ENCODE results near the gene SLC38A4.

Gene SLC38A4

GRCh38 chr12:46839232-46839631 is 13.4 kb upstream of the SLC38A4 start:
- no peak for DNase-seq (ENCODE audit: low read depth)
- no peak overlapping the region for H3K4me3 ChIP-seq (ENCODE audit: control insufficient read depth, low read depth, low read length)
- no peak for TF ChIP-seq CTCF (conservative IDR thresholded peaks at IDR 0.05; ENCODE audit: control insufficient read depth, insufficient read depth, low read depth, low read length)

GRCh38 chr12:46835785-46836184 is 10.0 kb upstream of the SLC38A4 start:
- DNase-seq (ENCODE audit: low read depth): no peak
- TF ChIP-seq CTCF (conservative IDR thresholded peaks at IDR 0.05; ENCODE audit: control insufficient read depth, insufficient read depth, low read depth, low read length): no peak
- H3K4me3 ChIP-seq (ENCODE audit: control insufficient read depth, low read depth, low read length): no peak overlapping the region

GRCh38 chr12:46832130-46832704 is 6.4 kb upstream of the SLC38A4 start:
- TF ChIP-seq CTCF (conservative IDR thresholded peaks at IDR 0.05; ENCODE audit: control insufficient read depth, insufficient read depth, low read depth, low read length): no peak
- no peak overlapping the region for H3K4me3 ChIP-seq (ENCODE audit: control insufficient read depth, low read depth, low read length)
- DNase-seq (ENCODE audit: low read depth): no peak

- DNase-seq (ENCODE audit: low read depth): no peak
- H3K4me3 ChIP-seq (ENCODE audit: control insufficient read depth, low read depth, low read length): peak overlapping the region; percentile 40
- no peak for TF ChIP-seq CTCF (conservative IDR thresholded peaks at IDR 0.05; ENCODE audit: control insufficient read depth, insufficient read depth, low read depth, low read length)
Measured at GRCh38 chr12:46831335-46832129, 5.7 kb upstream of the SLC38A4 start.

- peak overlapping the region; percentile 40 for H3K4me3 ChIP-seq (ENCODE audit: control insufficient read depth, low read depth, low read length)
- no peak for TF ChIP-seq CTCF (conservative IDR thresholded peaks at IDR 0.05; ENCODE audit: control insufficient read depth, insufficient read depth, low read depth, low read length)
- DNase-seq (ENCODE audit: low read depth): peak; percentile 11
Measured at GRCh38 chr12:46830731-46831334, 5.0 kb upstream of the SLC38A4 start.

- no peak for DNase-seq (ENCODE audit: low read depth)
- no peak for TF ChIP-seq CTCF (conservative IDR thresholded peaks at IDR 0.05; ENCODE audit: control insufficient read depth, insufficient read depth, low read depth, low read length)
Measured at GRCh38 chr12:46824709-46825108, 1.1 kb downstream of the SLC38A4 start.

More at GRCh38 chr12:46824709-46825108, 1.1 kb downstream of the SLC38A4 start:
- no peak overlapping the region for H3K4me3 ChIP-seq (ENCODE audit: control insufficient read depth, low read depth, low read length)
